Measurements from ENCODE around the gene GABBR2. TPM values are rescaled to one million over a fixed set of nuclear protein-coding genes. Genes with fewer than 3 reads are reported as not detected.

Gene GABBR2
- total and polyA plus RNA-seq, 9 of the 15 experiments (the other 6 are each of a cell fraction or from before 2014, with no cell fraction given) = 0.15 to 1.9 (median 0.32) TPM

DNA sequence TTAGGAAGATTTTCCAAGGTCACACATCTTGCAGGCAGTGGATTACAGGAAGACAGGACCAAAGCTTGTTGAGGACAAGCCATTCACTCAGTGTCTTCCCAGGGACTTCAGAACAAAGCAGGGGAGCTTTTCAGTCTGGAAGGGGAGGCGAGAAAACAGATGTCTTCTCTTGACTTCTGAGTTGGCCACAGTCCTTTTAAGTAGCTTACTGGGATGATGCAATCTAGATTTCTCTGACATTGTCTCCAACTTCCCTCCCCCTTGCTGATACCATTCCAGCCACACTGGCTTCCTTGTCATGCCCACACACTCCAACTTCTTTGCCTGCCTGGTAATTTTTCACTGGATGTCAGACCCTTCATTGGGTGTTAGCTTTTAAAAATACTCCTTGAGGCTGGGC lies 279.1 kb downstream of the GABBR2 start (continued):
- TF ChIP-seq JUN (IDR thresholded peaks at IDR 0.05; ENCODE audit: borderline replicate concordance, low read depth, low read length) (0 out of 2 replicates have a peak, but pooled peaks have one; percentile 28), JUN (CRISPR knock-in tag; IDR thresholded peaks at IDR 0.05; ENCODE audit: borderline replicate concordance) (no peak), TRIM24 (IDR thresholded peaks at IDR 0.05) (peak; percentile 53 to 70; a peak in 3 of 4 replicates), CEBPG (CRISPR knock-in tag; IDR thresholded peaks at IDR 0.05) (peak; percentile 93), CEBPG (tag; conservative IDR thresholded peaks at IDR 0.05 in 1 of 2, IDR thresholded peaks at IDR 0.05 in 1 of 2) (peak; percentile 98 to 99), MCM7 (IDR thresholded peaks at IDR 0.05) (no peak), KLF1 (tag; IDR thresholded peaks at IDR 0.05) (no peak), BRCA1 (IDR thresholded peaks at IDR 0.05) (no peak), BRCA1 (CRISPR knock-in tag; IDR thresholded peaks at IDR 0.05) (no peak), DMBX1 (CRISPR knock-in tag; IDR thresholded peaks at IDR 0.05; ENCODE audit: borderline replicate concordance) (peak; percentile 87), ZNF766 (CRISPR knock-in tag; conservative IDR thresholded peaks at IDR 0.05) (peak; percentile 83), HMGN3 (IDR thresholded peaks at IDR 0.05; ENCODE audit: borderline replicate concordance, extremely low read depth, insufficient read length, low read depth, low read length) (no peak), SOX6 (IDR thresholded peaks at IDR 0.05) (peak; percentile 52; the same call in 1 of the 2 replicates), ZNF830 (CRISPR knock-in tag; IDR thresholded peaks at IDR 0.05) (0 out of 2 replicates have a peak, but pooled peaks have one; percentile 53), ASH1L (IDR thresholded peaks at IDR 0.05; ENCODE audit: borderline replicate concordance, low read depth, partially characterized antibody) (no peak), ZKSCAN3 (CRISPR knock-in tag; IDR thresholded peaks at IDR 0.05) (peak; percentile 24; the same call in 1 of the 2 replicates), ZFP1 (CRISPR knock-in tag; IDR thresholded peaks at IDR 0.05) (no peak), TOE1 (IDR thresholded peaks at IDR 0.05; ENCODE audit: borderline replicate concordance) (no peak), TOE1 (CRISPR knock-in tag; IDR thresholded peaks at IDR 0.05; ENCODE audit: borderline replicate concordance, low read depth) (no peak)
- TF ChIP-seq, protein P1, sequence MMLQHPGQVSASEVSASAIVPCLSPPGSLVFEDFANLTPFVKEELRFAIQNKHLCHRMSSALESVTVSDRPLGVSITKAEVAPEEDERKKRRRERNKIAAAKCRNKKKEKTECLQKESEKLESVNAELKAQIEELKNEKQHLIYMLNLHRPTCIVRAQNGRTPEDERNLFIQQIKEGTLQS (IDR thresholded peaks at IDR 0.05) = peak; percentile 98
- TF ChIP-seq, protein P1 (CRISPR knock-in tag; conservative IDR thresholded peaks at IDR 0.05) = no peak
- TF ChIP-seq, protein P2, sequence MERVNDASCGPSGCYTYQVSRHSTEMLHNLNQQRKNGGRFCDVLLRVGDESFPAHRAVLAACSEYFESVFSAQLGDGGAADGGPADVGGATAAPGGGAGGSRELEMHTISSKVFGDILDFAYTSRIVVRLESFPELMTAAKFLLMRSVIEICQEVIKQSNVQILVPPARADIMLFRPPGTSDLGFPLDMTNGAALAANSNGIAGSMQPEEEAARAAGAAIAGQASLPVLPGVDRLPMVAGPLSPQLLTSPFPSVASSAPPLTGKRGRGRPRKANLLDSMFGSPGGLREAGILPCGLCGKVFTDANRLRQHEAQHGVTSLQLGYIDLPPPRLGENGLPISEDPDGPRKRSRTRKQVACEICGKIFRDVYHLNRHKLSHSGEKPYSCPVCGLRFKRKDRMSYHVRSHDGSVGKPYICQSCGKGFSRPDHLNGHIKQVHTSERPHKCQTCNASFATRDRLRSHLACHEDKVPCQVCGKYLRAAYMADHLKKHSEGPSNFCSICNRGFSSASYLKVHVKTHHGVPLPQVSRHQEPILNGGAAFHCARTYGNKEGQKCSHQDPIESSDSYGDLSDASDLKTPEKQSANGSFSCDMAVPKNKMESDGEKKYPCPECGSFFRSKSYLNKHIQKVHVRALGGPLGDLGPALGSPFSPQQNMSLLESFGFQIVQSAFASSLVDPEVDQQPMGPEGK (CRISPR knock-in tag; IDR thresholded peaks at IDR 0.05; ENCODE audit: borderline replicate concordance) = 0 out of 2 replicates have a peak, but pooled peaks have one; percentile 60
- TF ChIP-seq, protein P3, sequence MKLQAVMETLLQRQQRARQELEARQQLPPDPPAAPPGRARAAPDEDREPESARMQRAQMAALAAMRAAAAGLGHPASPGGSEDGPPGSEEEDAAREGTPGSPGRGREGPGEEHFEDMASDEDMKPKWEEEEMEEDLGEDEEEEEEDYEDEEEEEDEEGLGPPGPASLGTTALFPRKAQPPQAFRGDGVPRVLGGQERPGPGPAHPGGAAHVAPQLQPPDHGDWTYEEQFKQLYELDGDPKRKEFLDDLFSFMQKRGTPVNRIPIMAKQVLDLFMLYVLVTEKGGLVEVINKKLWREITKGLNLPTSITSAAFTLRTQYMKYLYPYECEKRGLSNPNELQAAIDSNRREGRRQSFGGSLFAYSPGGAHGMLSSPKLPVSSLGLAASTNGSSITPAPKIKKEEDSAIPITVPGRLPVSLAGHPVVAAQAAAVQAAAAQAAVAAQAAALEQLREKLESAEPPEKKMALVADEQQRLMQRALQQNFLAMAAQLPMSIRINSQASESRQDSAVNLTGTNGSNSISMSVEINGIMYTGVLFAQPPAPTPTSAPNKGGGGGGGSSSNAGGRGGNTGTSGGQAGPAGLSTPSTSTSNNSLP (IDR thresholded peaks at IDR 0.05; ENCODE audit: borderline replicate concordance, low read depth, low read length) = no peak
- TF ChIP-seq, protein P4, sequence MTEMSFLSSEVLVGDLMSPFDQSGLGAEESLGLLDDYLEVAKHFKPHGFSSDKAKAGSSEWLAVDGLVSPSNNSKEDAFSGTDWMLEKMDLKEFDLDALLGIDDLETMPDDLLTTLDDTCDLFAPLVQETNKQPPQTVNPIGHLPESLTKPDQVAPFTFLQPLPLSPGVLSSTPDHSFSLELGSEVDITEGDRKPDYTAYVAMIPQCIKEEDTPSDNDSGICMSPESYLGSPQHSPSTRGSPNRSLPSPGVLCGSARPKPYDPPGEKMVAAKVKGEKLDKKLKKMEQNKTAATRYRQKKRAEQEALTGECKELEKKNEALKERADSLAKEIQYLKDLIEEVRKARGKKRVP (CRISPR knock-in tag; IDR thresholded peaks at IDR 0.05) = peak; percentile 97

Data from K562 (cell line).